WTC11 (cell line): ENCODE data around the gene FAM13C. TPM values are rescaled to one million over a fixed set of nuclear protein-coding genes. Genes with fewer than 3 reads are reported as not detected.
"Not testable (repeated sequence)": the region's sequence is repeated elsewhere in the genome, so short reads cannot be mapped to it uniquely, and the experiment has no call there.

Experiments used
- ATAC-seq: fragments of 200-7000 bp; cut with Tn5 transposase; 2 replicates; pipeline ENCODE4 v1.10.0; 2021; ENCODE audit warnings: mild to moderate bottlenecking, moderate library complexity
- CTCF ChIA-PET: fragments of 300-600 bp; sonication (Branson Sonifier 250); formaldehyde crosslinking; loops from one replicate; lab custom pipeline; 2021; ENCODE audit warnings: antibody characterized with exemption; lab: Charles Lee
- POLR2A ChIA-PET: fragments of 350-600 bp; sonication (Branson Sonifier 250); formaldehyde crosslinking; loops from one replicate; lab custom pipeline; 2021; ENCODE audit warnings: antibody characterized with exemption; lab: Charles Lee
- DNase-seq: peaks from one replicate; pipeline ENCODE4 v3.0.0; 2021; ENCODE audit warnings: low spot score
- H3K27ac Mint-ChIP-seq: 2 replicates; pipeline ENCODE4 v1.8.0; 2021; ENCODE audit warnings: mixed read lengths
- H3K27me3 Mint-ChIP-seq: 2 replicates; pipeline ENCODE4 v1.8.0; 2021; ENCODE audit warnings: low read depth, mild to moderate bottlenecking, moderate library complexity, mixed read lengths
- H3K36me3 Mint-ChIP-seq: 2 replicates; pipeline ENCODE4 v1.8.0; 2021; ENCODE audit warnings: mixed read lengths
- H3K4me1 Mint-ChIP-seq: 2 replicates; pipeline ENCODE4 v1.8.0; 2022; ENCODE audit warnings: mixed read lengths
- H3K4me3 Mint-ChIP-seq: 2 replicates; pipeline ENCODE4 v1.8.0; 2021; ENCODE audit warnings: mild to moderate bottlenecking, moderate library complexity, mixed read lengths
- H3K9me3 Mint-ChIP-seq: 2 replicates; pipeline ENCODE4 v1.8.0; 2021; ENCODE audit warnings: mixed read lengths
- ATF1 ChIP-seq: sonication (generic); formaldehyde crosslinking; IDR thresholded peaks from 2 replicates; pipeline ENCODE4 v1.8.1; 2023; ENCODE audit warnings: mild to moderate bottlenecking, moderate library complexity, missing genetic modification reagents
- CREM ChIP-seq: sonication (generic); formaldehyde crosslinking; IDR thresholded peaks from 2 replicates; pipeline ENCODE4 v1.8.1; 2022; ENCODE audit warnings: mild to moderate bottlenecking, missing genetic modification reagents, moderate library complexity
- ESRRA ChIP-seq: sonication (generic); formaldehyde crosslinking; IDR thresholded peaks from 2 replicates; pipeline ENCODE4 v1.8.1; 2022; ENCODE audit warnings: mild to moderate bottlenecking, missing genetic modification reagents, borderline replicate concordance
- FOXP4 ChIP-seq: sonication (generic); formaldehyde crosslinking; IDR thresholded peaks from 2 replicates; pipeline ENCODE4 v1.8.0; 2022; ENCODE audit warnings: mild to moderate bottlenecking, missing genetic modification reagents
- JUN ChIP-seq: sonication (generic); formaldehyde crosslinking; IDR thresholded peaks from 2 replicates; pipeline ENCODE4 v1.8.0; 2023; ENCODE audit warnings: mild to moderate bottlenecking, missing genetic modification reagents
- MYBL2 ChIP-seq: sonication (generic); formaldehyde crosslinking; IDR thresholded peaks from 2 replicates; pipeline ENCODE4 v1.8.1; 2023; ENCODE audit warnings: mild to moderate bottlenecking, moderate library complexity, missing genetic modification reagents
- NFYB ChIP-seq: sonication (generic); formaldehyde crosslinking; conservative IDR thresholded peaks from 2 replicates; pipeline ENCODE4 v1.8.0; 2022; ENCODE audit warnings: low read depth, missing genetic modification reagents
- NR2C2 ChIP-seq: sonication (generic); formaldehyde crosslinking; IDR thresholded peaks from 2 replicates; pipeline ENCODE4 v1.8.0; 2022; ENCODE audit warnings: mild to moderate bottlenecking, missing genetic modification reagents
- NR3C1 ChIP-seq: sonication (generic); formaldehyde crosslinking; conservative IDR thresholded peaks from 2 replicates; pipeline ENCODE4 v1.8.1; 2023; ENCODE audit warnings: low read depth, mild to moderate bottlenecking, missing genetic modification reagents
- PRDM15 ChIP-seq: sonication (generic); formaldehyde crosslinking; IDR thresholded peaks from 2 replicates; pipeline ENCODE4 v1.8.0; 2022; ENCODE audit warnings: missing genetic modification reagents
- RORB ChIP-seq: fragments of 250-450 bp; sonication (Bioruptor Pico); IDR thresholded peaks from 2 replicates; pipeline ENCODE4 v1.9.0; 2021; ENCODE audit warnings: mild to moderate bottlenecking
- STAT6 ChIP-seq: sonication (generic); formaldehyde crosslinking; conservative IDR thresholded peaks from 2 replicates; pipeline ENCODE4 v1.8.1; 2023; ENCODE audit warnings: mild to moderate bottlenecking, low read depth, missing genetic modification reagents, moderate library complexity
- USF1 ChIP-seq: sonication (generic); formaldehyde crosslinking; IDR thresholded peaks from 2 replicates; pipeline ENCODE4 v1.8.0; 2022; ENCODE audit warnings: mild to moderate bottlenecking, missing genetic modification reagents
- USF2 ChIP-seq: sonication (generic); formaldehyde crosslinking; IDR thresholded peaks from 2 replicates; pipeline ENCODE4 v1.8.1; 2023; ENCODE audit warnings: mild to moderate bottlenecking, missing genetic modification reagents, moderate library complexity
- ZMAT4 ChIP-seq: fragments of 250-450 bp; sonication (Bioruptor Pico); IDR thresholded peaks from 2 replicates; pipeline ENCODE4 v1.9.0; 2021; ENCODE audit warnings: mild to moderate bottlenecking
- ZNF138 ChIP-seq: sonication (generic); formaldehyde crosslinking; conservative IDR thresholded peaks from 2 replicates; pipeline ENCODE4 v1.8.1; 2022; ENCODE audit warnings: mild to moderate bottlenecking, moderate library complexity, missing genetic modification reagents
- ZNF219 ChIP-seq: sonication (generic); formaldehyde crosslinking; IDR thresholded peaks from 2 replicates; pipeline ENCODE4 v1.8.0; 2023; ENCODE audit warnings: missing genetic modification reagents, mild to moderate bottlenecking, borderline replicate concordance
- ZNF532 ChIP-seq: fragments of 250-450 bp; sonication (Bioruptor Pico); IDR thresholded peaks from 2 replicates; pipeline ENCODE4 v1.9.0; 2021; ENCODE audit warnings: mild to moderate bottlenecking, borderline replicate concordance
- ZNF671 ChIP-seq: fragments of 250-450 bp; sonication (Bioruptor Pico); IDR thresholded peaks from 2 replicates; pipeline ENCODE4 v1.8.0; 2021; ENCODE audit warnings: mild to moderate bottlenecking
- total RNA-seq: library from RNA; stranded (reverse); gene quantifications from 3 replicates; pipeline ENCODE4 v1.2.3, GENCODE V29; 2021

FAM13C gene
- total RNA-seq, 1 experiment from 2014 or later: 1.5 TPM

- TF ChIP-seq MYBL2 (CRISPR knock-in tag): no peak
- no peak for TF ChIP-seq STAT6 (CRISPR knock-in tag)
- TF ChIP-seq ESRRA (CRISPR knock-in tag): no peak
- no peak for TF ChIP-seq ZNF532 (CRISPR knock-in tag)
- no peak for TF ChIP-seq PRDM15 (CRISPR knock-in tag)
- TF ChIP-seq USF1 (CRISPR knock-in tag): no peak
- TF ChIP-seq NFYB (CRISPR knock-in tag): no peak
- TF ChIP-seq, all 79 proteins: peak for 0
Measured at GRCh38 chr10:59400214-59400613, 37.9 kb upstream of the FAM13C start (continued).

GRCh38 chr10:59399329-59399728 is 37.0 kb upstream of the FAM13C start:
- H3K27me3 Mint-ChIP-seq, ATAC-seq, H3K4me1 Mint-ChIP-seq, H3K4me3 Mint-ChIP-seq, CTCF ChIA-PET, DNase-seq, POLR2A ChIA-PET, H3K27ac Mint-ChIP-seq, H3K36me3 Mint-ChIP-seq: not testable (repeated sequence)
- H3K9me3 Mint-ChIP-seq: peaks cover 10% of the 10 kb centered on the region

- H3K9me3 Mint-ChIP-seq: peaks cover 7% of the 10 kb centered on the region; the same call in 1 of the 2 replicates
- no peak for DNase-seq
- POLR2A ChIA-PET: no interaction called here
- peaks cover 17% of the 10 kb centered on the region for H3K4me1 Mint-ChIP-seq
- no peak overlapping the region for H3K4me3 Mint-ChIP-seq
- no peaks in the 10 kb centered on the region for H3K27me3 Mint-ChIP-seq
- CTCF ChIA-PET: no interaction called here
- TF ChIP-seq RORB (CRISPR knock-in tag): no peak
- no peak for TF ChIP-seq USF2 (CRISPR knock-in tag)
- TF ChIP-seq ESRRA (CRISPR knock-in tag): no peak
- TF ChIP-seq ATF1 (CRISPR knock-in tag): no peak
- TF ChIP-seq JUN: no peak
- TF ChIP-seq ZNF671 (CRISPR knock-in tag): no peak
- no peak for TF ChIP-seq FOXP4
- no peak for TF ChIP-seq ZNF138 (CRISPR knock-in tag)
- no peak for TF ChIP-seq ZMAT4
- no peak for TF ChIP-seq NR2C2 (CRISPR knock-in tag)
- no peak for TF ChIP-seq NR3C1 (CRISPR knock-in tag)
- no peak for TF ChIP-seq ZNF219 (CRISPR knock-in tag)
- TF ChIP-seq NFYB (CRISPR knock-in tag): no peak
- TF ChIP-seq CREM (CRISPR knock-in tag): no peak
- H3K27ac Mint-ChIP-seq: no peak overlapping the region
- H3K36me3 Mint-ChIP-seq: peaks cover 3% of the 10 kb centered on the region; the same call in 1 of the 2 replicates
- ATAC-seq: no peak
Measured at GRCh38 chr10:59397961-59398360, 35.6 kb upstream of the FAM13C start.
